DND-41 (cell line): ENCODE measurements around the gene MAP2.

Source experiments
- ATAC-seq: fragments of 200-7000 bp; cut with Tn5 transposase; 3 replicates; pipeline ENCODE4 v1.9.1; 2021; ENCODE audit warnings: low read depth; ENCODE audit not compliant: insufficient read depth
- DNase-seq: peaks from one replicate; pipeline ENCODE4 v3.0.0-alpha.2; 2020
- H2AFZ ChIP-seq: 2 replicates; pipeline ENCODE4 v1.6.0; 2012; ENCODE audit warnings: low read depth, low read length
- H3K27ac ChIP-seq: 2 replicates; pipeline ENCODE4 v1.5.1; 2012; ENCODE audit warnings: low read length, inconsistent platforms
- H3K27me3 ChIP-seq: fragments of 200-600 bp; sonication (generic); 2 replicates; pipeline ENCODE4 v1.6.0; 2012; ENCODE audit warnings: low read length, mild to moderate bottlenecking, inconsistent platforms; ENCODE audit not compliant: insufficient read depth, poor library complexity
- H3K36me3 ChIP-seq: 2 replicates; pipeline ENCODE4 v1.5.1; 2012; ENCODE audit warnings: low read length, inconsistent platforms; ENCODE audit not compliant: insufficient read depth
- H3K4me1 ChIP-seq: 2 replicates; pipeline ENCODE4 v1.5.1; 2012; ENCODE audit warnings: mild to moderate bottlenecking, low read length; ENCODE audit not compliant: insufficient read depth
- H3K4me2 ChIP-seq: 2 replicates; pipeline ENCODE4 v1.6.0; 2012; ENCODE audit warnings: mild to moderate bottlenecking, moderate library complexity, low read length, inconsistent platforms; ENCODE audit not compliant: insufficient read depth
- H3K4me3 ChIP-seq, 2 experiments: fragments of 200-600 bp in 1 of 2; shearing (Covaris generic) in 1 of 2; 2 replicates each; pipeline ENCODE4 v1.5.1; 2012 to 2016; ENCODE audit warnings: inconsistent platforms in 2 of 2, low read length in 2 of 2, mild to moderate bottlenecking in 2 of 2, low read depth in 1 of 2, moderate library complexity in 1 of 2
- H3K79me2 ChIP-seq: 2 replicates; pipeline ENCODE4 v1.6.0; 2012; ENCODE audit warnings: low read length, inconsistent platforms; ENCODE audit not compliant: insufficient read depth
- H3K9ac ChIP-seq: 2 replicates; pipeline ENCODE4 v1.6.0; 2012; ENCODE audit warnings: low read depth, mild to moderate bottlenecking, inconsistent platforms, low read length, moderate library complexity
- H3K9me3 ChIP-seq: 2 replicates; pipeline ENCODE4 v1.5.1; 2012; ENCODE audit warnings: low read length, moderate library complexity, mild to moderate bottlenecking, inconsistent platforms; ENCODE audit not compliant: insufficient read depth, severe bottlenecking
- H4K20me1 ChIP-seq: 2 replicates; pipeline ENCODE4 v1.6.0; 2012; ENCODE audit warnings: low read length; ENCODE audit not compliant: insufficient read depth
- CTCF ChIP-seq: IDR thresholded peaks from 2 replicates; pipeline ENCODE4 v1.5.1; 2012; ENCODE audit warnings: borderline replicate concordance, low read length, moderate library complexity, mild to moderate bottlenecking; ENCODE audit not compliant: poor library complexity, severe bottlenecking; ENCODE audit errors: extremely low read depth
- EZH2 ChIP-seq: IDR thresholded peaks from 3 replicates; pipeline ENCODE4 v1.6.1; 2012; ENCODE audit warnings: borderline replicate concordance, low read depth, mild to moderate bottlenecking, moderate library complexity, low read length, inconsistent platforms; ENCODE audit not compliant: severe bottlenecking

MAP2 gene

GRCh38 chr2:209442939-209443338, 19.1 kb downstream of the MAP2 start:
- H3K9ac ChIP-seq: no peak overlapping the region
- H3K27ac ChIP-seq: no peak overlapping the region
- TF ChIP-seq EZH2: no peak
- H4K20me1 ChIP-seq: no peaks in the 10 kb centered on the region
- DNase-seq: no peak
- H3K27me3 ChIP-seq: peaks cover 3% of the 10 kb centered on the region
- H3K4me3 ChIP-seq: no peak overlapping the region
- ATAC-seq: no peak
- H3K79me2 ChIP-seq: no peaks in the 10 kb centered on the region
- no peak overlapping the region for H2AFZ ChIP-seq
- no peaks in the 10 kb centered on the region for H3K36me3 ChIP-seq
- H3K4me2 ChIP-seq: no peak overlapping the region
- no peaks in the 10 kb centered on the region for H3K9me3 ChIP-seq
- no peaks in the 10 kb centered on the region for H3K4me1 ChIP-seq

- no peaks in the 10 kb centered on the region for H3K4me1 ChIP-seq
- TF ChIP-seq CTCF: no peak
- TF ChIP-seq EZH2: no peak
- no peaks in the 10 kb centered on the region for H4K20me1 ChIP-seq
- H3K27me3 ChIP-seq: peaks cover 3% of the 10 kb centered on the region
- no peak overlapping the region for H3K4me3 ChIP-seq
- H3K79me2 ChIP-seq: no peaks in the 10 kb centered on the region
- H3K9me3 ChIP-seq: no peaks in the 10 kb centered on the region
- no peak overlapping the region for H3K9ac ChIP-seq
- DNase-seq: no peak
- ATAC-seq: no peak
- H2AFZ ChIP-seq: no peak overlapping the region
- no peaks in the 10 kb centered on the region for H3K36me3 ChIP-seq
- no peak overlapping the region for H3K27ac ChIP-seq
- H3K4me2 ChIP-seq: no peak overlapping the region
Observed at GRCh38 chr2:209445485-209445884, 21.6 kb downstream of the MAP2 start.

GRCh38 chr2:209451209-209451834, 27.5 kb downstream of the MAP2 start:
- ATAC-seq (no peak), DNase-seq (no peak)
- H2AFZ ChIP-seq: no peak overlapping the region
- no peaks in the 10 kb centered on the region for H3K79me2 ChIP-seq
- no peaks in the 10 kb centered on the region for H3K9me3 ChIP-seq
- H3K36me3 ChIP-seq: no peaks in the 10 kb centered on the region
- no peaks in the 10 kb centered on the region for H4K20me1 ChIP-seq
- H3K4me2 ChIP-seq: no peak overlapping the region
- H3K27ac ChIP-seq: no peak overlapping the region
- no peaks in the 10 kb centered on the region for H3K27me3 ChIP-seq
- H3K9ac ChIP-seq: no peak overlapping the region
- no peak overlapping the region for H3K4me3 ChIP-seq
- H3K4me1 ChIP-seq: no peaks in the 10 kb centered on the region
- no peak for TF ChIP-seq EZH2
- no peak for TF ChIP-seq CTCF

- no peak overlapping the region for H3K9ac ChIP-seq
- DNase-seq (no peak), ATAC-seq (no peak)
- no peak overlapping the region for H2AFZ ChIP-seq
- H3K4me1 ChIP-seq: no peaks in the 10 kb centered on the region
- H3K4me2 ChIP-seq: no peak overlapping the region
- H3K27ac ChIP-seq: no peak overlapping the region
- no peaks in the 10 kb centered on the region for H3K36me3 ChIP-seq
- no peak overlapping the region for H3K4me3 ChIP-seq
- no peaks in the 10 kb centered on the region for H3K9me3 ChIP-seq
- H3K27me3 ChIP-seq: no peaks in the 10 kb centered on the region
- H4K20me1 ChIP-seq: no peaks in the 10 kb centered on the region
- no peak for TF ChIP-seq CTCF
- no peak for TF ChIP-seq EZH2
- no peaks in the 10 kb centered on the region for H3K79me2 ChIP-seq
Observed at GRCh38 chr2:209456489-209456888, 32.6 kb downstream of the MAP2 start.
